ENCODE results near the gene MGAM2.

Gene MGAM2

DNA sequence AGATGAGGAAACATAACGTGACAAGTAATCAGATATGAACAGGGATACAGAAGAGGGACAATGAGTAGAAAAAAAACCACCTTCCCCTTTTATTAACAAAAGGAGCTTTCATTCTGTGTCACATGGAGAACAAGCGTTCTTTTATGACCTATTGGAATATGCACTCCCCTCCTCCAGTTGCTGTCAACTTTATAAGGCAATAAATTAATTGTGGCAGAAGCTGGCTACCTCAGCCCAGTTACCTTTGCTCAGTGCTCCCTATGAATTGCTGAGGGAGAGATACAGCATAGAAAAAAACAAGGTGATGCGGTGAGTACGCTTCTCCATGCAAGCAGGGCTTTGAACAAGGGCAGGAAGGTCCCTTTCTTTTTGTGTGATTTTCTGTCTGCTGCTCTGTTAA lies at the start of gene MGAM2:
Gene MGAM2, plus strand, starts transcription at position 220 of the 400 bp plus-strand sequence. CDS start 5,156 bp downstream, outside the sequence.
- DNase-seq (ENCODE audit: low read depth), result no peak
- TF ChIP-seq, protein P1, sequence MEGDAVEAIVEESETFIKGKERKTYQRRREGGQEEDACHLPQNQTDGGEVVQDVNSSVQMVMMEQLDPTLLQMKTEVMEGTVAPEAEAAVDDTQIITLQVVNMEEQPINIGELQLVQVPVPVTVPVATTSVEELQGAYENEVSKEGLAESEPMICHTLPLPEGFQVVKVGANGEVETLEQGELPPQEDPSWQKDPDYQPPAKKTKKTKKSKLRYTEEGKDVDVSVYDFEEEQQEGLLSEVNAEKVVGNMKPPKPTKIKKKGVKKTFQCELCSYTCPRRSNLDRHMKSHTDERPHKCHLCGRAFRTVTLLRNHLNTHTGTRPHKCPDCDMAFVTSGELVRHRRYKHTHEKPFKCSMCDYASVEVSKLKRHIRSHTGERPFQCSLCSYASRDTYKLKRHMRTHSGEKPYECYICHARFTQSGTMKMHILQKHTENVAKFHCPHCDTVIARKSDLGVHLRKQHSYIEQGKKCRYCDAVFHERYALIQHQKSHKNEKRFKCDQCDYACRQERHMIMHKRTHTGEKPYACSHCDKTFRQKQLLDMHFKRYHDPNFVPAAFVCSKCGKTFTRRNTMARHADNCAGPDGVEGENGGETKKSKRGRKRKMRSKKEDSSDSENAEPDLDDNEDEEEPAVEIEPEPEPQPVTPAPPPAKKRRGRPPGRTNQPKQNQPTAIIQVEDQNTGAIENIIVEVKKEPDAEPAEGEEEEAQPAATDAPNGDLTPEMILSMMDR (IDR thresholded peaks at IDR 0.05; ENCODE audit: control insufficient read depth, extremely low read depth, insufficient read depth), result no peak
- no peak within 1 kb of the TSS for H3K4me3 ChIP-seq (ENCODE audit: low read depth, low read length)

DNA sequence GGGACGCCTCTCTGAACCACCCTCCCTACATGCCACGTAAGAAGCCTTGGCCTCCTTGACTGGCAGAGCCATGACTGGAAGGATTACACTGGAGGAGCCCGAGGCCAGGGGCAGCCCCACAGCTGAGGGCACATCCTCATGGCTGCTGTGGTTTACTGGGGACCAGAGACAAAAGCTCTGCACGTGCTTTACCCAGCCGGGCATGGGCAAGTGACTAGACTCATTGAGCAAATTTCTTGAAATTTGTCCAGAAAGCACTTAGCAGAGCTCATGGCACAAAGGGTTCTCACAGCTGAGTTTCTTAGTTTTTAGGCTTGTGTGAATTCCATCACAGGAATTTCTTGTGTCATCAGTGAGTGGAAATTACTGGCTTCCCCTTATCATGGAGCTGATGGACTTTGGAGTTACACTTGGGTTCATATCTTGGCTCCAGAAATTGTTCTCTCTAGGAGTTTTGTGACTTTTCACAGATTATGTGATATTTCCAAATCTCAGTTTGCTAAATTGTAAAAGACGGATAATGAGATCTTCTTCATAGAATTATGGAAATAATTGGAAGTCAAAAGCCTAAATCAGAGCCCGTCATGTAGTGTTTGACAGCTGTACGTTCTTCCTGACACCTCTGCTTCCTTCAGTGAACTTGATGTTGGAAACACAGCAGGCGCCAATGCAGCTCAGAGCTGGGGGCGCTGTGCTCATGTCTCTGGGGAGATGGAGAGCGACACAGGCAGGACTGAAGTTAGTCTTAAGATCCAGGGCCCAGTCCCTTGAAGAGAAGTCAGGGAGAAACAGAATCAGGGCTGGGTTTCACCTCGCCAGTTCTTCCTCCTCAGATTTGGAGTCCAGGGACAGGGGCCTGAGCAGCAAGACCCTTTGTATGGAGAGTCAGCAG lies 47.7 kb upstream of the MGAM2 start:
- no peak overlapping the region for H3K4me3 ChIP-seq (ENCODE audit: low read depth, low read length)
- TF ChIP-seq, protein P1 (IDR thresholded peaks at IDR 0.05; ENCODE audit: control insufficient read depth, extremely low read depth, insufficient read depth), result no peak
- no peak for DNase-seq (ENCODE audit: low read depth)

DNA sequence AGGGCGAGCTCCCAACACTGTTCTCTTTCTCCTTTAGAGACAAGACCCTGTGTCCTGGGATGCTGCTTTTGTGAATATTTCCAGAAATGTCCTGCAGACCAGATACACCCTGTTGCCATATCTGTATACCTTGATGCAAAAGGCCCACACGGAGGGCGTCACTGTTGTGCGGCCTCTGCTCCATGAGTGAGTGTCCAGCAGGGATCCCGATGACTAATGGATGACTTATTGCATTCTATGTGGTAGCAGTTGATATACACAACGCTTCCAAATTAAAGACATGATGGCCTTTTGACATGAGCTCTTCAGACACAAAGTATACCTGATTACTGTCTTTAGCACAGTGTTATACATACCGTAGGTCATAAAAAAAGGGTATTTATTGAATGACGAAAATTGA lies 45.0 kb upstream of the MGAM2 start:
- no peak for DNase-seq (ENCODE audit: low read depth)
- H3K4me3 ChIP-seq (ENCODE audit: low read depth, low read length), result no peak overlapping the region
- TF ChIP-seq, protein P1 (IDR thresholded peaks at IDR 0.05; ENCODE audit: control insufficient read depth, extremely low read depth, insufficient read depth), result no peak

DNA sequence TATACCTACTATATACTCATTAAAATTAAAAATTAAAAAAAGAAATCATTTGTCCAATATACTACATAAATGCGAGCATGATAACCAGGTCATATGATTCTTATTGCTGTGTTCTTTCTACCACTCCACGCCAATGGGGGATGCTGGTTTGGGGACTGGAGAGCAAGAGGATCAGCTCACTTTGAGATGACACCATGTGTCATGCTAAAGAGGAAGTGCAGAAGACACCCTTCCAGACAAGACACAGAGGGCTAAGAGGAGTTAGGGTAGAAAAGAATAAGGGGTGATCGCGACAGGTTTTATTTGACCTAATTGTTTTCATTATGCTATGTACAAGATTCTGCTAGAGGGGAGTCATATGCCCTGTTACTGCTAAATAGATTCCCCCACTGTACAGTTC lies 33.8 kb upstream of the MGAM2 start:
- TF ChIP-seq, protein P1 (IDR thresholded peaks at IDR 0.05; ENCODE audit: control insufficient read depth, extremely low read depth, insufficient read depth), result no peak
- no peak for DNase-seq (ENCODE audit: low read depth)
- no peak overlapping the region for H3K4me3 ChIP-seq (ENCODE audit: low read depth, low read length)

DNA sequence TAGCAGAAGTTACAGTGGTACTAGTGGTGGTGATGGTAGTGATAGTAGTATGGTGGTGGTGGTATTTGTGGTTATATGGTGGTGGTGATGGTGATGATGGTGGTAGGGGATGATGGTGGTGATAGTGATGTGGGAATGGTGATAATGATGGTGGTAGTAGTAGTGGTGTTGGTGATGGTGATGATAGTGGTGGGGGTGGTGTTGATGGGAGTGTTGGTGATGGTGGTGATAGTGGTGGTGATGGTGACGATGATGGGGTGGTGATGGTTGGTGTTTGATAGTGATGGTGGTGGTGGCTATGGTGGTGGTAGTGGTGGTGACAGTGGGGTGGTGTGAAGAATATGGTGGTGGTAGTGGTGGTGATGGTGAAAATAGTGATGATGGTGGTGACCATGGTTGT lies 27.9 kb upstream of the MGAM2 start:
- no peak overlapping the region for H3K4me3 ChIP-seq (ENCODE audit: low read depth, low read length)
- no peak for DNase-seq (ENCODE audit: low read depth)
- TF ChIP-seq, protein P1 (IDR thresholded peaks at IDR 0.05; ENCODE audit: control insufficient read depth, extremely low read depth, insufficient read depth), result no peak

DNA sequence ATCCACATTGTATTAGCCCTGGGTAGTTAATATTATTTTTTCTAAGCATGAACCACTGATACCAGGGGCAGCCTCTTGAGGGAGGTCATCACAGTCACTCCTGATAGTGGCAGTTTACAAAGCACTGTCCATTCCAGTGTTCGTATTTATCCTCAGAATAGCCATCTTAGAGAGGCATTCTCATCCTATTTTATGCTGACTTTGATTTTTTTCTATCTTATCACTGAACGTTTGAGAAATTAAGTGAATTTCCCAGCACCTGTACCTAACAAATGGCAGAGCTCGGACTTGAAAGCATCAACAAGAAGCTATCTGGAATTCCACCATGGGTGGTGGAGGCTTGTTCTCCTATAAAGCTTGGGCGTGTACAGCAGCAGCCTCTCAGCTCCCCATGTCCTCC lies 26.1 kb upstream of the MGAM2 start:
- DNase-seq (ENCODE audit: low read depth), result no peak
- TF ChIP-seq, protein P1 (IDR thresholded peaks at IDR 0.05; ENCODE audit: control insufficient read depth, extremely low read depth, insufficient read depth), result no peak
- no peak overlapping the region for H3K4me3 ChIP-seq (ENCODE audit: low read depth, low read length)

Data from LNCaP clone FGC (cell line).